ENCODE measurements around the gene CLCN2.

Gene CLCN2

DNA sequence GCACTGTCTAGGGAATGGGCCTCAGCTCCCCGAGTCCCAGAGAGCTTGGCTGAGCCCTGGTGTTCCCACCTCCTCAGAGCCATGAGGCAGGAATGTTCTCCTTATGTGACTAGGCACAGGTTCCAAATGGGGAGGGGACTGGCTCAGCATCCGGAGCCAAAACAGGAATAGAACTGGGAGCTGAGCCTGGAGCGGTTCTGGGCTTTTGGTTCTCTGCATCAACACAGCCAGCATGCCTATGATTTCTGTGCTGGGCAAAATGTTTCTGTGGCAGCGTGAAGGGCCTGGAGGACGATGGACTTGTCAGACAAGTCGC is 24.0 kb downstream of the CLCN2 start, which contains the start of gene FAM131A:
Gene FAM131A (plus strand): TSS at position 202 of the 316 bp plus-strand sequence. CDS start 31 bp downstream, at position 233.
- peak within 1 kb of the TSS; percentile 34; the same call in 1 of the 2 replicates for H3K9ac ChIP-seq
- peak within 1 kb of the TSS; percentile 26; the same call in 1 of the 2 replicates for H3K4me2 ChIP-seq
- no peak within 1 kb of the TSS for H3K4me3 ChIP-seq (IDR thresholded peaks at IDR 0.05; ENCODE audit: insufficient read depth, low read depth, low read length)
- H3K4me1 ChIP-seq (ENCODE audit: low read depth, poor library complexity, severe bottlenecking): peaks cover 3% of the 10 kb centered on the region
- no peak for TF ChIP-seq CTCF (conservative IDR thresholded peaks at IDR 0.05; ENCODE audit: low read depth, low read length)
- no peaks in the 10 kb centered on the region for H3K27me3 ChIP-seq (ENCODE audit: insufficient read depth, low read depth)
- H3K36me3 ChIP-seq (ENCODE audit: insufficient read depth): peaks cover 6% of the 10 kb centered on the region; the same call in 1 of the 2 replicates
- H4K20me1 ChIP-seq (ENCODE audit: insufficient read depth): no peaks in the 10 kb centered on the region
- no peak within 1 kb of the TSS for H3K27ac ChIP-seq
- H3K79me2 ChIP-seq (ENCODE audit: insufficient read depth, low read depth): no peaks in the 10 kb centered on the region
- no peak within 1 kb of the TSS for H2AFZ ChIP-seq (ENCODE audit: low read depth)

DNA sequence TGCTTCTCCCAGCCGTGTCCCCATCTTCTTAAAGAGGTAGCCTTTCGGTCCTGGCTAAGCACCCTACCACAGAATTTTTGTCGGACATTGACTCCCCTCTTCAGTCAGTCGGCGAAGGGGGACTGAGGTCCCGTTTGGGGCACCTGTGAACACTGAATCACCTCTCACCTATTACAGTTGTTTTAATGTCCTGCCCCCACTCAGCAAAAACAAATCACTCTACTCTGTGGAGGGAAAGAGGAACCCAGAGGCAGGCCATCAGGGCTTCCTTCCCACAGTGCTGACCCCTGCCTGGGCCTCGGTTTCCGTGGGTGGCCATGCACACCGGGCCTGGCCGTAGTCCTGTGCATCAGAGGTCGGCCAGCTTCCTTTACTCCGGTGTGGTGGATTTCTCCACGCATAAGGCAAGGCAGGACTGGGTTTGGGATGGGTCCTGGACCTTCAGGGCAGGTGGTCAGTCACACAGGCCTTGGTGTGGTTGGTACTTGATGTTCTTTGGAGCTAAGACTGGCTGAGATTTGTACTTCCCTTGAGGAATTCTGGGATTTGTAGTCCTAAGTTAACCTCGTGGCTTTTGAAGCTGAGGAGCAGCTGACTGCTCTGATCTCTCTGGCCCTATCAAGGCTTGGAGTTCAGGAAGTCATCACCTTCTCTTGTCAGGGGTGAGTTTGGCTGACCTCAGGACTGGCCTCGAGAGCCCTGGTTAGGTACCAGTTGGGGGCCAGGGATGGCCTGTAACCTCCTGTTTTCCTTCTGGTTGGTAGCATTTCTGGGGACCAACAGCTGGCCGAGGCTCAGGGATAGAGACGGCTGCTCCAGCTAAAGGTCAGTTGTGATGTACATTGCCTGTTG is 24.6 kb downstream of the CLCN2 start:
- Histone ChIP-seq H3K4me3 (IDR thresholded peaks at IDR 0.05; ENCODE audit: insufficient read depth, low read depth, low read length) (no peak overlapping the region), H3K9ac (peak overlapping the region; percentile 34; the same call in 1 of the 2 replicates), H4K20me1 (ENCODE audit: insufficient read depth) (no peaks in the 10 kb centered on the region), H3K4me2 (peak overlapping the region; percentile 26; the same call in 1 of the 2 replicates), H3K4me1 (ENCODE audit: low read depth, poor library complexity, severe bottlenecking) (peaks cover 3% of the 10 kb centered on the region), H3K27ac (no peak overlapping the region), H3K36me3 (ENCODE audit: insufficient read depth) (peaks cover 6% of the 10 kb centered on the region; the same call in 1 of the 2 replicates), H3K27me3 (ENCODE audit: insufficient read depth, low read depth) (no peaks in the 10 kb centered on the region), H2AFZ (ENCODE audit: low read depth) (no peak overlapping the region), H3K79me2 (ENCODE audit: insufficient read depth, low read depth) (no peaks in the 10 kb centered on the region)
- no peak for TF ChIP-seq CTCF (conservative IDR thresholded peaks at IDR 0.05; ENCODE audit: low read depth, low read length)

GRCh38 chr3:184335661-184336546 is 25.5 kb downstream of the CLCN2 start:
- Histone ChIP-seq H4K20me1 (ENCODE audit: insufficient read depth) (no peaks in the 10 kb centered on the region), H3K4me3 (IDR thresholded peaks at IDR 0.05; ENCODE audit: insufficient read depth, low read depth, low read length) (no peak overlapping the region), H2AFZ (ENCODE audit: low read depth) (no peak overlapping the region), H3K9ac (peak overlapping the region; percentile 34; the same call in 1 of the 2 replicates), H3K4me1 (ENCODE audit: low read depth, poor library complexity, severe bottlenecking) (peaks cover 3% of the 10 kb centered on the region), H3K36me3 (ENCODE audit: insufficient read depth) (peaks cover 12% of the 10 kb centered on the region; the same call in 1 of the 2 replicates), H3K27me3 (ENCODE audit: insufficient read depth, low read depth) (no peaks in the 10 kb centered on the region), H3K4me2 (peak overlapping the region; percentile 39; the same call in 1 of the 2 replicates), H3K79me2 (ENCODE audit: insufficient read depth, low read depth) (peaks cover 2% of the 10 kb centered on the region; the same call in 1 of the 2 replicates), H3K27ac (peak overlapping the region; percentile 54)
- TF ChIP-seq CTCF (conservative IDR thresholded peaks at IDR 0.05; ENCODE audit: low read depth, low read length): no peak

DNA sequence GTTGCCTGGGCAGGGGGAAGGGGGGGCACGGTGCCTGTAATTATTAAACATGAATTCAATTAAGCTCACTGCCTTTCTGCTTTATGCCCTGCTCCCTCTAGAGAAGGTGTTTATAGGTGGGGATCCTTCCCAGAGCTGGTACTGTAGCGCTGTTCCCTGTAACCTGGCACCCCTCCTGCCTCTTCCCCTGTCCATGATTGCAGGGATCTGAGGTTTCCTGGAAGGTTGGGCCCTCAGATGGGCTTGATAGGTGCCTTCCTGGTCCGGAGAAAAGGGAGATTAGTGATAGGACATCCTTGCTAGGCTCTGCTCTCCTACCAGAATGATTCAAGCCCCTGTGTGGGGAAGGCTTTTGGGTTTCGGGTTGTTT is 26.1 kb downstream of the CLCN2 start:
- Histone ChIP-seq H3K4me3 (IDR thresholded peaks at IDR 0.05; ENCODE audit: insufficient read depth, low read depth, low read length) (no peak overlapping the region), H3K27me3 (ENCODE audit: insufficient read depth, low read depth) (no peaks in the 10 kb centered on the region), H3K4me1 (ENCODE audit: low read depth, poor library complexity, severe bottlenecking) (peaks cover 3% of the 10 kb centered on the region), H2AFZ (ENCODE audit: low read depth) (no peak overlapping the region), H3K4me2 (peak overlapping the region; percentile 39; the same call in 1 of the 2 replicates), H3K27ac (peak overlapping the region; percentile 54), H3K9ac (peak overlapping the region; percentile 34; the same call in 1 of the 2 replicates), H3K79me2 (ENCODE audit: insufficient read depth, low read depth) (peaks cover 4% of the 10 kb centered on the region; the same call in 1 of the 2 replicates), H3K36me3 (ENCODE audit: insufficient read depth) (peaks cover 13% of the 10 kb centered on the region; the same call in 1 of the 2 replicates), H4K20me1 (ENCODE audit: insufficient read depth) (no peaks in the 10 kb centered on the region)
- TF ChIP-seq CTCF (conservative IDR thresholded peaks at IDR 0.05; ENCODE audit: low read depth, low read length): no peak
